HG03135 (cell line): ENCODE results near the gene RUNX1.

Experiments
- ATAC-seq: cut with Tn5 transposase; IDR thresholded peaks from one replicate; pipeline ENCODE4 v1.9.1; 2021; ENCODE audit warnings: mild to moderate bottlenecking, moderate library complexity; ENCODE audit not compliant: unreplicated experiment

Gene RUNX1

GRCh38 chr21:35048706-35049617, at the start of gene RUNX1:
RUNX1 (minus strand) TSS chr21:35049302.
- ATAC-seq = peak; percentile 56

GRCh38 chr21:35097525-35097924, 48.4 kb upstream of the RUNX1 start:
- no peak for ATAC-seq

- ATAC-seq = no peak
Measured at GRCh38 chr21:35096959-35097358, 47.9 kb upstream of the RUNX1 start.

GRCh38 chr21:35095859-35096291, 46.8 kb upstream of the RUNX1 start:
- no peak for ATAC-seq

GRCh38 chr21:35093514-35093913, 44.4 kb upstream of the RUNX1 start:
- no peak for ATAC-seq

GRCh38 chr21:35091496-35091895, 42.4 kb upstream of the RUNX1 start:
- ATAC-seq = no peak

- no peak for ATAC-seq
Measured at GRCh38 chr21:35090403-35090802, 41.3 kb upstream of the RUNX1 start.

GRCh38 chr21:35088319-35088771, 39.2 kb upstream of the RUNX1 start:
- no peak for ATAC-seq

- ATAC-seq = no peak
Measured at GRCh38 chr21:35086357-35086756, 37.3 kb upstream of the RUNX1 start.

- ATAC-seq = no peak
Measured at GRCh38 chr21:35084869-35085268, 35.8 kb upstream of the RUNX1 start.

GRCh38 chr21:35083246-35083645, 34.1 kb upstream of the RUNX1 start:
- ATAC-seq = no peak

GRCh38 chr21:35081861-35082260, 32.8 kb upstream of the RUNX1 start:
- no peak for ATAC-seq

GRCh38 chr21:35079181-35079580, 30.1 kb upstream of the RUNX1 start:
- no peak for ATAC-seq

GRCh38 chr21:35077975-35078374, 28.9 kb upstream of the RUNX1 start:
- no peak for ATAC-seq

GRCh38 chr21:35077466-35077865, 28.4 kb upstream of the RUNX1 start:
- no peak for ATAC-seq

- no peak for ATAC-seq
Measured at GRCh38 chr21:35075546-35075945, 26.4 kb upstream of the RUNX1 start.

- no peak for ATAC-seq
Measured at GRCh38 chr21:35072960-35073359, 23.9 kb upstream of the RUNX1 start.

GRCh38 chr21:35072557-35072956, 23.5 kb upstream of the RUNX1 start:
- no peak for ATAC-seq

GRCh38 chr21:35071347-35071746, 22.2 kb upstream of the RUNX1 start:
- no peak for ATAC-seq

GRCh38 chr21:35070436-35070835, 21.3 kb upstream of the RUNX1 start:
- no peak for ATAC-seq

GRCh38 chr21:35066824-35067223, 17.7 kb upstream of the RUNX1 start:
- no peak for ATAC-seq

- no peak for ATAC-seq
Measured at GRCh38 chr21:35063428-35064172, 14.5 kb upstream of the RUNX1 start.
